NCI-H1436 (cell line): ENCODE data around the gene KIRREL3.

ENCODE experiments used
- DNase-seq: peaks from one replicate; lab custom pipeline; 2025; lab: John Stamatoyannopoulos, UW

The KIRREL3 gene

GRCh38 chr11:126438691-126439090 is 561.9 kb downstream of the KIRREL3 start:
- no peak for DNase-seq

DNA sequence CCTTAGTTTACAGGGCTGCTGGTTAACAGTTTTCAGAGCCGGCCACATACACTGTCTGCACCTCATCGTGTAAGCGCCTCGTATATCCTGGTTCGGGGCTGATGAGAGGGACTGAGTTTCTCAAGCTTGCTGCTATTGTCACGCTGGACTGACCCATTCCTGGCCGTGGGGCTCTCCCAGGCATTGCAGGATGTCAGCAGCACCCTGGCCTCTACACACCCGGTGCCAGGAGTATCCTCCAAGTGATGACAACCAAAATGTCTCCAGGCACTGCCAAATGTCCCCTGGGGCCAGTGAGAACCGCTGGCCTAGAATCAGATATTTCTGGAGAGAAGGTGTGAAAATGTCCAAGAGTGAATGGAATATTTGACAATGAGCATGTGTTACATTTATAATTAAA is 562.3 kb downstream of the KIRREL3 start:
- no peak for DNase-seq

GRCh38 chr11:126437731-126438130 is 562.8 kb downstream of the KIRREL3 start:
- no peak for DNase-seq

DNA sequence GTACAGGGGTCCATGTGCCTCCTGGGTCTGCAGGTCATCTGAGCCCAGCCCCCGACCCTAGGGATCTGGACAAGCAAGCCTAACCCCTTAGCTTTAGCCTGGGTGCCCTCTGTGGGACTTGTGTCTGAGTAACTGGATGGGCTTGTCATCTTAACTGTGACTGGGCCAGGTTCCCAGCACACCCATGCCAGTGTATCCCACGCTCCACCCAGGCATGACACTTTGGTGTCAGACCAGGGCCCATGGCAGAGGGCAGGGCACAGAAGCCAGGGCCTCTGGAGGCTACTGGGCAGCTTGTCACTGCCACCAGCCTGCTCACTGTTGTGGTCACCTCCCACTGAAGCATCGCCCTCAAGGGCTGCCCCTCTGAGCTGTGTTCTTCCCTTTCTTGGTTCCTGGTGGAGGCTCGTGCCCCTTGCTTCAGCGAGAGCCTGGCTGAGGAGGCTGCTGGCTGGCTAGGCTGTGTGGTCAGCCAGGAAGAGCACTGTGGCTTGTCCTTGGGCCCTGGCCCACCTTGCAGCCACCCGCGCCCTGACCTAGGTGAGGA is 564.3 kb downstream of the KIRREL3 start:
- DNase-seq: no peak

GRCh38 chr11:126434950-126435335 is 565.6 kb downstream of the KIRREL3 start:
- no peak for DNase-seq

DNA sequence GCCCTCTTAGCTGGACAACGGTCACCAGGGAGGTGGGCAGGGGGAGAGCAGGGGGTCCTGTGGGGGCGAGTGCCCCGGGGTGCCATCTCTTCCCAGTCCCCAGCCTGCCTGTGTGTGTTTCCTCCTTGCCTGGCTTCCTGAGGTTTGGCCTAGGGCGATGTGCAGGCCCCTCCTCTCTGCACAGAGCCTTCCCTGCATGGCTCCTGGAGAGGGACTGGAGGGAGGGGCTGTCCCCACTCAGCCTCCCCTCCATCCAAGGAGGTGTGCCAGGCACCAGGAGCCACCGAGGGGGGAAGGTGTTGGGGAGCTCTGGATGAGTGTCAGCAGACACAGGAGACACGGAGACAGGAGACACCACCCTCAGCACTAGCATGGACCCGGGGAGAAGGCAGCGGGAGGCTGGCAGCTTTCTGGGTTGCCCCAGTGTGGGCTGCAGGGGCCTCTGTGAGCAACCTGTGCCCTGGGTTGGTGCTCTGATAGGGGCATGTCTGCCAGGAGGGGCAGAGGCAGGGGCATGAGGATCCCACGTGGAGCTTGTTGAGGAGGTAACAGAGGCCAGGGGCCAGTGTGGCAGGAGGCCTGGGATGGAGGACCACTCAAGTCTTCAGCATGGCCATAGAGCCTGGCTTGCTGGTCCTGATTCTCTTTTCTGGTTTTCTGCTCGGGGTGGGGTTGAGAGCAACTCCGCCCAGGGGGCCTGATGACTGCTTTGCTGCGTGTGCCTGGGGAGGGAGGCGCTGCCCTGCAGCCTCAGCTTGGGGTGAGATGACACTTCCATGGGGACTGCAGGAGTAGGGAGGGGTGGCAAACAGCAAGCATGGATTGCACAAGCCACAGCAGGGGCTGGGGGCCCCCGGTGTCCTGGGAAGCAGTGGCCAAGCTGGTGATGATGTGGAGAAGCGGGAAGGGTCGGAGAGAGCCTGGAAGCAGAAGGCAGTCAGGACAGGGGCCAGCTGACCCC is 566.3 kb downstream of the KIRREL3 start:
- DNase-seq: no peak

DNA sequence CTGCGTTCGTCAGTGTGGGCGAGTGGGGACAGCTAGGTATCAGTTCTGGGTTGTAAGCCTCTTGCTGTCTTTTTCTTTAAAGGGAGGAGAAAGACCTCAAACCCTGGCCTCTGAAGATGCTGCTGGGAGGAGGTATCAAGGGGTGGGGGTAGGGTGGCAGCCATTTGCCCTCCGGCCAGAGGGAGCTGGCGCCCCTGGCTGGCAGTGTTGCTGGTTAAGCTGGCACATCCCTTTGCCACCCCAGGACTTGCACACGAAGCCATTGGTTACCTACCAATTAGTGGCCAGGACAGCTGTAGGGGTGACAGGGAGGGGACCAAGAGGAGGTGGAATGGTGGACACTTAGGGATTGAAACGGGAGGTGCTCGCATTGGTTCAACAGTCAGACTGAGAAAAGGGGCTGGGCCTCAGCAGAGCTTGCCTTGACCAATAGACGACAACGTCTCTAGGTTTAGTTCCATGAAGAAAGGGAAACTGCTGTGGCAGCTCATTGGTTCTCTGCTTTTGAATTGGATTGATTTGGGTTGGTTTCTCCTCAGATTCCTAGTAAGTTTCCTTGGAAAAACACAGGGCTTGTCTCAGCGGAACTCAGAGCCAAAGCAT is 567.2 kb downstream of the KIRREL3 start:
- DNase-seq: no peak

DNA sequence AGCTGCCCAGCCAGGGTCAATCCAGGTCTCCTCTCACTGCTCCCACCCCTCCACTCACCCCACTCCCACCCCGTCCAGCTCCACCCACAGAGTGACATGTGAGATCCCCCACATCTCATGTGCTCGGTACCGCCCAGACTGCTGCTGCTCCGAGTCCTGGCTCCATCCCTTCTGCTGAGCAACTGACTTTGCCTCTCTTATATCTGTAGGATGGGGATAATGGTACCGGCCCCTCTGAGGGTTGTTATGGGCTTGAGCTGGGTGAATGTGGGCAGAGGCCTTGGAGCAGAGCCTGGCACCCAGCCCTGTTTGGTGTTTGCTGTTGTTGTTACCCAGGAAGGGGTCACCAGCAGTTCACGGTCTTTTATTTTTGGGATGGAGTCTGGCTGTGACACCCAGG is 568.0 kb downstream of the KIRREL3 start:
- no peak for DNase-seq

- no peak for DNase-seq
These were observed 568.5 kb downstream of the KIRREL3 start for GRCh38 chr11:126432065-126432461.

- DNase-seq: no peak
These were observed 569.0 kb downstream of the KIRREL3 start for GRCh38 chr11:126431401-126432064.

DNA sequence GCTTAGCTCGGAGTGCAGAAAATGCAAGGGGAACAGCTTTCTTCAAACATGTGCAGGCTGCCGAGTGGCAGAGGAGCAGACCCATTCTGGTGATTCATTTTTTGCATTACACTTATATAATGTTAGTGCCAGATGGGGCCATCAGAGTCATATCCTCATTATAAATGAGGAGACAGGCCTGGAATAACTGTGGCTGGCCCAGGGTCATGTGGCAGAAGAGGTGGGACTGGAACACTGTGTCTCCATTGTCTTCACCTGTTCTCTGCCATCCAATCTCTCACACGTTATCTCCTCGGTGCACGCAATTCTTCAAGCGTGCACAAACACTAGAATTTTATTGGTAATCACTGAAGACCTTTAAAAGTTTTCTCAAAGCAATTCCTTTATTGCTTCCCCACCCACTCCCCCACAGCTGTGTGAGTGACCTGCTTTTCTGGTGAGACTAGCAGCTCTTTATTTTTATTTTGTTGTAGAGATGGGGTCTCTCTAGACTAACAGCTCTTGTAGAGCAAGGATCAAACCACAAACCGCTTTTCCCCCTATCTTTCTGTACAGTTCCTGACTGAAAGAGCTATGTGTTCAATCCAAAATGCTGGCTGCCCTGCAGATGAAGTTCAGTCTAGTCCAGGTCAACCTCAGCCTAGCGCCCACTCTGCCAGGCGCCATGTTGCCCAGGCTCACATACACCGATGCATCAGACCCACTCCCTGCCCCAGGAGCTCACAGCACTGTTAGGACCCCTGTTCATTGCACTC is 569.8 kb downstream of the KIRREL3 start:
- no peak for DNase-seq

- DNase-seq: no peak
These were observed 573.5 kb downstream of the KIRREL3 start for GRCh38 chr11:126426820-126427749.

DNA sequence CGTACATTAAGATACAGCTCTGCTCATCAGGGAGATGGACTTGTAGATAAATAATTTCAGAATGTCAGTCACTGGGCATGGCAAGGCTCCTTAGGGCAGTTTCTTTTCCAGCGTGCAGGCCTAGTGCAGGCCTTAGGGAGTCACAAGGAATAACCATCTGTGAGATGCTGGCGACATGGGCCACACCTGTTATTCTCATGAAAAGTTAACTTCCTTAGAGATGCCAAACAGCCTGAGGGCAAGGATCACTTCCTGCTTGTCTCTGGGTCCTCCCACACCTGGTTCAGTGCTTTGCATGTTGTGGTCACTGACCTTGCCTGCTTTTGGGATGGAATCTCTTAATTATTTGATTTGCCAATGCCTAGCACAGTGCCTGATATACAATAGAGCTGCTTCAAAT is 574.5 kb downstream of the KIRREL3 start:
- DNase-seq: no peak

GRCh38 chr11:126424471-126425039 is 576.0 kb downstream of the KIRREL3 start:
- DNase-seq: no peak

- no peak for DNase-seq
These were observed 576.8 kb downstream of the KIRREL3 start for GRCh38 chr11:126423743-126424142.

DNA sequence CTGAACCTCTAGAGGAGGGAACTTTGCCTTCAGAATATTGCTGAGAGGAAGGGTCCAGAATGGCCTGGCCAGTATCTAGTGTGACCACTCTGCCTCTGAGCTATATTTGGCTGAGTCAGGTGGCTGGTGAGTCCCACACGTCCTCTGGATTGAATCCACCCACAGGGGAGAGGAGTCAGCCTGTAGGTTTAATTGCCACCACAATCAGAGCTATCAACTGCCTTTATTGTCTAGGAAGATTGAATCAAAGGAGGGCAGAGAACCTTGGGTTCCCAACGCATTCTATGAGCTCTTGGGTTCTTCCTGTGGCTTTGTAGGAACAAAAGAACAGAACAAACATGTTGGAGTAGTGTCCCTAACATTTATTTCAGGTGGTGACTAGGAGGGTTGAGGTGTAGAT is 577.4 kb downstream of the KIRREL3 start:
- no peak for DNase-seq

- no peak for DNase-seq
These were observed 578.1 kb downstream of the KIRREL3 start for GRCh38 chr11:126422446-126422845.

- no peak for DNase-seq
These were observed 579.3 kb downstream of the KIRREL3 start for GRCh38 chr11:126421271-126421671.

DNA sequence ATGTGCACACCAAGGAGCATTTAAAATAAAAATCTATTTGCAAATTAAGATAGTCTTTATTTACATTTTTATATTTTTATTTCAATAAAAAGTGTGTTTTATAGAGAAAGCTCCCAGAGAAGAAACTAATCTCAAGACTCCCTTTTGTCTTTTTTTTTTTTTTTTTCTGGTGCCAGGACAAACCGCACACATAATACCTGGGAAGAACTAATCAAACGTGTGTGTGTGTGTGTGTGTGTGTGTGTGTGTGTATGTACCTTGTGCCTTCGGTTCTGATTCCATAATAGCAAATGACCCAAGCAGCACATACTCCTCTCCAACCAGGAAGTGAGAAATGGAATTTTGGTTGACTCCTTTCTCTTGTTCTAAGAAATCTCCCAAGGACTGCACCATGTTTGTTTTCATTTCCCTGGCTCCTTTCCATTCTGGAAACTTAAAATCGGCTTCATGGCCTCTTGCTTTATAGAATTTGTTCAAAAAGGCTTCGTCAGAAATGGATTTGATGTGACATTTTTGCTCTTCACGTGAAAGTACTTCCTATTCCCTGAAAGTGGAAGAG is 579.8 kb downstream of the KIRREL3 start:
- DNase-seq: no peak
